Osteocyte (in vitro differentiated cells): ENCODE measurements around the gene MGLL. TPM values are rescaled to one million over a fixed set of nuclear protein-coding genes. Genes with fewer than 3 reads are reported as not detected.
A peak's percentile ranks its signal among the peaks of the same experiment; 100 is the strongest.

Experiments used
- DNase-seq: peaks from one replicate; pipeline ENCODE4 v3.0.0; 2021; ENCODE audit warnings: mixed read lengths; ENCODE audit not compliant: unreplicated experiment; ENCODE audit errors: extremely low spot score
- H3K27ac Mint-ChIP-seq: one replicate; pipeline ENCODE4 v1.8.0; 2021; ENCODE audit warnings: mild to moderate bottlenecking, mixed read lengths; ENCODE audit not compliant: unreplicated experiment
- H3K27me3 Mint-ChIP-seq: one replicate; pipeline ENCODE4 v1.8.0; 2021; ENCODE audit warnings: mixed read lengths; ENCODE audit not compliant: unreplicated experiment
- H3K36me3 Mint-ChIP-seq: one replicate; pipeline ENCODE4 v1.8.0; 2021; ENCODE audit warnings: mixed read lengths; ENCODE audit not compliant: unreplicated experiment
- H3K4me1 Mint-ChIP-seq: one replicate; pipeline ENCODE4 v1.8.0; 2021; ENCODE audit warnings: mixed read lengths; ENCODE audit not compliant: unreplicated experiment
- H3K4me3 Mint-ChIP-seq: one replicate; pipeline ENCODE4 v1.8.0; 2021; ENCODE audit warnings: mild to moderate bottlenecking, moderate library complexity, mixed read lengths; ENCODE audit not compliant: unreplicated experiment
- H3K9me3 Mint-ChIP-seq: one replicate; pipeline ENCODE4 v1.8.0; 2021; ENCODE audit warnings: mixed read lengths; ENCODE audit not compliant: unreplicated experiment
- total RNA-seq: library from RNA; stranded (reverse); gene quantifications from 2 replicates; pipeline ENCODE4 v1.2.1, GENCODE V29; 2021
- TF ChIP-seq, protein P1 (sequence below): fragments of 200-600 bp; sonication (generic); IDR thresholded peaks from 2 replicates; pipeline ENCODE4 v1.5.0; 2021; ENCODE audit warnings: antibody characterized with exemption, mild to moderate bottlenecking, moderate library complexity

MGLL gene
- total RNA-seq, 1 donor from 2014 or later, result 112 TPM

- TF ChIP-seq, protein P1, sequence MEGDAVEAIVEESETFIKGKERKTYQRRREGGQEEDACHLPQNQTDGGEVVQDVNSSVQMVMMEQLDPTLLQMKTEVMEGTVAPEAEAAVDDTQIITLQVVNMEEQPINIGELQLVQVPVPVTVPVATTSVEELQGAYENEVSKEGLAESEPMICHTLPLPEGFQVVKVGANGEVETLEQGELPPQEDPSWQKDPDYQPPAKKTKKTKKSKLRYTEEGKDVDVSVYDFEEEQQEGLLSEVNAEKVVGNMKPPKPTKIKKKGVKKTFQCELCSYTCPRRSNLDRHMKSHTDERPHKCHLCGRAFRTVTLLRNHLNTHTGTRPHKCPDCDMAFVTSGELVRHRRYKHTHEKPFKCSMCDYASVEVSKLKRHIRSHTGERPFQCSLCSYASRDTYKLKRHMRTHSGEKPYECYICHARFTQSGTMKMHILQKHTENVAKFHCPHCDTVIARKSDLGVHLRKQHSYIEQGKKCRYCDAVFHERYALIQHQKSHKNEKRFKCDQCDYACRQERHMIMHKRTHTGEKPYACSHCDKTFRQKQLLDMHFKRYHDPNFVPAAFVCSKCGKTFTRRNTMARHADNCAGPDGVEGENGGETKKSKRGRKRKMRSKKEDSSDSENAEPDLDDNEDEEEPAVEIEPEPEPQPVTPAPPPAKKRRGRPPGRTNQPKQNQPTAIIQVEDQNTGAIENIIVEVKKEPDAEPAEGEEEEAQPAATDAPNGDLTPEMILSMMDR, result no peak
- no peak overlapping the region for H3K4me3 Mint-ChIP-seq
- no peaks in the 10 kb centered on the region for H3K9me3 Mint-ChIP-seq
- no peak overlapping the region for H3K27ac Mint-ChIP-seq
- peaks cover 78% of the 10 kb centered on the region for H3K36me3 Mint-ChIP-seq
- peaks cover 21% of the 10 kb centered on the region for H3K4me1 Mint-ChIP-seq
- no peaks in the 10 kb centered on the region for H3K27me3 Mint-ChIP-seq
- DNase-seq, result no peak
These were observed 13.1 kb downstream of the MGLL start for GRCh38 chr3:127809211-127809610.

DNA sequence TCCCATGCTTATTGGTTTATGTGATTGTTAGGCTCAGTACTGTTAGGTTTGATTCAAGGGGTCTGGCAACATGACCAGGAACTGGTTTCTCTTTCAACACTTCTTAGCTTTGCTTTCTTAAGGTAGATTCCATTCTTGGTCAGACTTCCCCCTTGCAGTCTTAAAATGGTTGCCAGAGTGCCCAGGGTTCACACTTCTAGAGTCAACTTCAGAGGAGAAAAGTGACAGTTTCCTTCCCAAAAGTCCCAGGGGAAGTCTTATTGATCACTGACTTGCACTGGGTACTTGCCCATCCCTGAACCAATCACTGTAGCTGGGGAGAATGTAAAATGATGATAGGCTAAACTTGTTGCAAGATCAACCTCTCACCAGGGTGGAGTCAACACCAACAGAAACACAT is 14.1 kb downstream of the MGLL start:
- H3K27ac Mint-ChIP-seq, result no peak overlapping the region
- TF ChIP-seq, protein P1, result no peak
- peaks cover 73% of the 10 kb centered on the region for H3K36me3 Mint-ChIP-seq
- no peaks in the 10 kb centered on the region for H3K27me3 Mint-ChIP-seq
- no peaks in the 10 kb centered on the region for H3K9me3 Mint-ChIP-seq
- H3K4me1 Mint-ChIP-seq, result peaks cover 25% of the 10 kb centered on the region
- no peak overlapping the region for H3K4me3 Mint-ChIP-seq
- DNase-seq, result no peak

- H3K4me3 Mint-ChIP-seq, result no peak overlapping the region
- TF ChIP-seq, protein P1, result no peak
- no peaks in the 10 kb centered on the region for H3K9me3 Mint-ChIP-seq
- H3K27me3 Mint-ChIP-seq, result no peaks in the 10 kb centered on the region
- peaks cover 52% of the 10 kb centered on the region for H3K36me3 Mint-ChIP-seq
- DNase-seq, result no peak
- H3K4me1 Mint-ChIP-seq, result peaks cover 31% of the 10 kb centered on the region
- H3K27ac Mint-ChIP-seq, result no peak overlapping the region
These were observed 17.1 kb downstream of the MGLL start for GRCh38 chr3:127805026-127805753.

- H3K27me3 Mint-ChIP-seq, result no peaks in the 10 kb centered on the region
These were observed 18.2 kb downstream of the MGLL start for GRCh38 chr3:127804141-127804540.

GRCh38 chr3:127803619-127804018 is 18.7 kb downstream of the MGLL start:
- Mint-ChIP-seq H3K36me3 (peaks cover 49% of the 10 kb centered on the region), H3K4me1 (peaks cover 43% of the 10 kb centered on the region), H3K27me3 (no peaks in the 10 kb centered on the region), H3K9me3 (no peaks in the 10 kb centered on the region), H3K4me3 (no peak overlapping the region), H3K27ac (peak overlapping the region; percentile 69)
- TF ChIP-seq, protein P1, result no peak
- no peak for DNase-seq

More at GRCh38 chr3:127804141-127804540, 18.2 kb downstream of the MGLL start:
- TF ChIP-seq, protein P1, result no peak
- H3K9me3 Mint-ChIP-seq, result no peaks in the 10 kb centered on the region
- peak overlapping the region; percentile 29 for H3K27ac Mint-ChIP-seq
- no peak for DNase-seq
- H3K36me3 Mint-ChIP-seq, result peaks cover 51% of the 10 kb centered on the region
- no peak overlapping the region for H3K4me3 Mint-ChIP-seq
- H3K4me1 Mint-ChIP-seq, result peaks cover 41% of the 10 kb centered on the region
